HG02870 (cell line): ENCODE measurements around the gene ACKR2.

Experiments used
- ATAC-seq: cut with Tn5 transposase; IDR thresholded peaks from one replicate; pipeline ENCODE4 v1.9.1; 2021; ENCODE audit warnings: mild to moderate bottlenecking, moderate library complexity; ENCODE audit not compliant: unreplicated experiment

Gene ACKR2

DNA sequence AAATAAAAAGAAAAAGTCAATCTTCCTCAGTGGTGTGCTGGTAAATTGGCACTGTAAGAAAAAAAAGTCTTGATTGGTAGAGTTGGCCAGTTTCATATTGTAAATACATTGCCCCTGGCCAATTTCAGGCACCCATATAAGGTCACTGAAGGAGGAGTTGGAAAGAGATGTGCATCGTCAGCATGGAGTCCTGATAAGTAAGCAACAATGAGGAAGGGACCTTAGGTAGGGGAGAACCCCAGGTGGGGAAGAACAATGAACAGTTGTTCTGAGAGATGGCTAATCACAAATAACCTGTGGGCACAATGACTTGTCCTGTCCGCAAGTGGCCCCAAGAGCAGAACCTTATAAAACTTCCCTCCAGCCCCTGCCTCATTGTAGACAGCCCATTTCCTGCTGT, 75.1 kb downstream of the ACKR2 start:
- no peak for ATAC-seq

DNA sequence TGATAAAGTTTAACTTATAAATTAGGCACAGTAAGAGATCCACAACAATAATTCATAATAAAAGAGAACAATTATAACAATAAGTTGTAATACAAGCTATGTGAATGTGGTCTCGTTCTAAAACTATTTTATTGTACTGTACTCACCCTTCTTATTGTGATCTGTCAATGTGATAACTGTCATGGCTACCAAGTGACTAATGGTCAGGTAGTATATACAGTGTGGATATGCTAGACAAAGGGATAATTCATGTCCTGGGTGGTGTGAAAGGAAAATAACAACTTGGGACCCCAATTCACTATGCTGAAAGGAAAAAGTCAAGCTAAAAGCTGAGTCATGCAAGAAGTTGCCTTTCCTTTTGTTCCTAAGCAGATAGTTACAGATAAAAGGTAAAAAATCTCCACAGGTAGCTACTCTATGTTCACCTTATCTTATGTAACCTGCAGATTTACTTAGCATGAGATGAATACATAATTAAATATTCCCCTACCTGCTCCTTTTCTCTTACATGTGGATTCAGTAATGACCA, 77.1 kb downstream of the ACKR2 start:
- no peak for ATAC-seq

DNA sequence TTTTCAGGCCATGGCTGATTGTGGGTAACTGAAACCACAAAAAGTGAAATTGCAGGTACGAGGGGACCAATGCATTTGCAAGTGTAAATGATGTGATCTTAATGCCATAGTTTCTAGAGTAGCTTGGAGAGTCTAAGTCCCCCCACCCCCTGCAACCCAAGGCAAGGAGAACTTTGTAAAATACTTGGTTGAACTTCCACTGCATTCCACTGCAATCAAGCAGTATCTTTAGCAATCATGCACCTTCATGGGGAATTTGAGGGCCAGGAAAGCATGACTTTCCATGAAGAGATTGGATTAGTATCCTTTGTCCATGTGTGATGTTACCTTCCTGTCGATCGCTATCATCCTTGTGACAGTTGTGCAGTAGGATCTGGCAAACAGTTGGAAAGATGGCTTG, 77.8 kb downstream of the ACKR2 start:
- ATAC-seq: no peak

DNA sequence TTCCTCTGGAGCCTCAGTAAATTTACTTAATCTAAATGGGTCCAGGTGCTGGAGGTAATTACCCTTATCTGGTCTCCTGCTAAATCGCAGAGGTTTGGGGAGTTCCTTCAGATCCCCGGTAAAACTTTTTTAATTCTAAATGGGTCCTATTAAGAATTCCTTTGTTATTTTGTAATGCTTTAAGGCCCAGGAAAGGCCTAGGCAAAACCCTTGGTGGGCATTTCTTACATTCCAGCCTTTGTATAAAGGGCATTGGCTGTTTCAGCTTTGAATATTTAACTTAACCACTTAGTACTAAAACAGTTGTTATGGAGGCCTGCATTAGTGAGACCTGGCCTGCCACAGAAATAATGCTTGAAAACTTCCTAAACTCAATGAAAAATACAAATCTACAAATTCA, 81.8 kb downstream of the ACKR2 start:
- no peak for ATAC-seq

DNA sequence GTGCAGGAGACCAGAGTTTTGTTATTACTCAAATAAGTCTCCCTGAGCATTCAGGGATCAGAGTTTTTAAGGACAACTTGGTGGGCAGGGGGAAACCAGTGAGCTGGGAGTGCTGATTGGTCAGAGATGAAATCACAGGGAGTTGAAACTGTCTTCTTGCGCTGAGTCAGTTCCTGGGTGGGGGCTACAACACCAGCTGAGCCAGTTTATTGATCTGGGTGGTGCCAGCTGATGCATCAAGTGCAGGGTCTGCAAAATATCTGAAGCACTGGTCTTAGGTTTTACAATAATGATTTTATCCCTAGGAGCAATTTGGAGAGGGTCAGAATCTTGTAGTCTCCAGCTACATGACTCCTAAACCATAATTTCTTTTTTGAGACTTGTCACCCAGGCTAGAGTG, 82.9 kb downstream of the ACKR2 start:
- no peak for ATAC-seq

DNA sequence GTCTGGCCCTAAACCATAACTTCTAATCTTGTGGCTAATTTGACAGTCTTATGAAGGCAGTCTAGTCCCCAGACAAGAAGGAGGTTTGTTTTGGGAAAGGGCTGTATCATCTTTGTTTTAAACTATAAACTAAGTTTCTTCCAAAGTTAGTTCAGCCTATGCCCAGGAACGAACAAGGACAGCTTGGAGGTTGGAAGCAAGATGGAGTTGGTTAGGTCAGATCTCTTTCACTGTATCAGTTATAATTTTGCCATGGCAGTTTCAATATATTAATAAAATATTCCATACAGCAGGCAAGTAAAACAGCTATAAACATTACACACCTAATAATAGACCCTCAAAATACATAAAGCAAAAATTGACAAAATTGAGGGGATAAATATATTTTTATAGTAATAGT, 83.6 kb downstream of the ACKR2 start:
- no peak for ATAC-seq

DNA sequence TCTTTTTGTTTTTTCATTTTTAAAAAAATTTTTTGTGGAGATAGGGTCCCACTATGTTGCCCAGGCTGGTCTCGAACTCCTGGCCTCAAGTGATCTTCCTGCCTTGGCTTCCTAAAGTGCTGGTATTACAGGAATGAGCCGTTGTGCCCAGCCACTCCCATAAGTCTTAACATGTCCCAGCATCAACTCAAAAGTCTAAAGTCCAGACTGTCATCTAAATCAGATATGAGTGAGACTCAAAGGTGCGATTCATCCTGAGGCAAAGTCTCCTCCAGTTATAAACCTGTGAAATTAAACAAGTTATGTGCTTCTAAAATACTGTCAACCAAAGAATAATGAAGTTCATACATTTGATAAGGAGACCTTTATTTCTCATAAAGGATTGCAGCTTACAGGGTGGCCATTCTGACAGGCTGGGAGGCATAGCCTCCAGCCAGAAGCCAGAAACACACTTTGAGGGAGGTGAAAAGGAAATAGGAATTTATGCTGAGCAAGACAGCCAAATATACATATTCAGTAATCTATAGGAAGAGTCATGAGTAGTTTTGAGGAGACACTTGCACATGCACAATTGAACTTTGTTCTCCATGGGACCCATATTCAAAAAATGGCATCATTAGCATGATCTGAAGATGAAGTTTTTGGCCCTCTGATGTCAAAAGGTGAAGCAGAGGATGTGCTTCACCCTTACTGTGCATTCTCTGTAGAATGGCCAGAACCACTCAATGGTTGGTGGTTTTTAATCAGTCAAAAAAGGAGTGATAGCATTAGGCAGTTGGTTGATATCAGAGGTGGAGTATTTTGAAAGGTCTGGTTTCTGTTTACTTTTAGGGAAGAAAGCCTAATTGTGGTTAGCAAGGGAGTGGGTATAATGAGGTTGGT, 85.7 kb downstream of the ACKR2 start:
- ATAC-seq: no peak

DNA sequence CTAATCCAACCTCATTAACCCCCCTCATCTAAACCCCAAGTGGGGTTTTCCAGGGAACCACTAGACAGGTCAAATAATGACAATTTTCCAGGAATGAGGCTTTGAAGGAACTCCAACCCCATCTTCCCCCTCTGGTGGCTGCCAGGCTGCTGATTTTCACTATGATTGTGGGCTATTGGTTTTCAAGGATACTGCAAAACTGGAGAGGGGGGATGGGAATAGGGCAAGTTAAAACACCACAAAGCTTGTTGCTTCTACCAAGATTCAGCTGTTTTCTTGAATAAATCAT, 86.3 kb downstream of the ACKR2 start:
- no peak for ATAC-seq

DNA sequence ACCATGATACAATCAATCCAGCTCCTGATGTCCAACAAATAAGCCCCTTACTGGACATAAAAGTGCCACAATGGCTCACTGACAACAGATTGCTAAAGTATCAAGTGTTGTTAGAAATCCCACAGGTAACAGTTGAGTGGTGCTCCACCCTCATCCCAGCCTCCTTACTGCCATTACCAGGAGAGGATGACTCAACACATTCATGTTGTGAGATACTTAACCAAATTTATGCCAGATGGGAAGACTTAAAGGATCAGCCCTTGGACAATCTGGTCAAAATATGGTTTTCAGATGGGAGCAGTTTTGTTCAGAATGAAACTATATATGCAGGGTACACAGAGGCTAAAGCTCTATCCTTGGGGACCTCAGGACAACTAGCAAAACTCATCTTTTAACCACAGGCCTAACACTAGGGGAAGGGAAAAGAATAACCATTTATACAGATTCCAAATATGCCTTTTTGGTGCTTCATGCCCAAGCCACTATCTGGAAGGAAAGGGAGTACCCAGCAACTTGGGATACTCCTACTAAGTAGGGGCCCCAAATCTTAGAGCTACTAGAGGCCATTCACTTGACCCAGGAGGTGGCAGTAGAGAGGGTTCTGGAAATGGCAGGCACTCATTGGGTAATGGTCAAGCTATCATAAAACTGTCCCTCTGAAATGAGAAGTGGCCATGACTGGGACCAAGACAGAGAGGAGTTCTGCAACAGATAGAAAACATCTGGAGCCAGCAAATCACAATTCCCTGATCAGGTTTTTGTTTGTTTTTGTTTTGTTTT, 89.8 kb downstream of the ACKR2 start:
- no peak for ATAC-seq

DNA sequence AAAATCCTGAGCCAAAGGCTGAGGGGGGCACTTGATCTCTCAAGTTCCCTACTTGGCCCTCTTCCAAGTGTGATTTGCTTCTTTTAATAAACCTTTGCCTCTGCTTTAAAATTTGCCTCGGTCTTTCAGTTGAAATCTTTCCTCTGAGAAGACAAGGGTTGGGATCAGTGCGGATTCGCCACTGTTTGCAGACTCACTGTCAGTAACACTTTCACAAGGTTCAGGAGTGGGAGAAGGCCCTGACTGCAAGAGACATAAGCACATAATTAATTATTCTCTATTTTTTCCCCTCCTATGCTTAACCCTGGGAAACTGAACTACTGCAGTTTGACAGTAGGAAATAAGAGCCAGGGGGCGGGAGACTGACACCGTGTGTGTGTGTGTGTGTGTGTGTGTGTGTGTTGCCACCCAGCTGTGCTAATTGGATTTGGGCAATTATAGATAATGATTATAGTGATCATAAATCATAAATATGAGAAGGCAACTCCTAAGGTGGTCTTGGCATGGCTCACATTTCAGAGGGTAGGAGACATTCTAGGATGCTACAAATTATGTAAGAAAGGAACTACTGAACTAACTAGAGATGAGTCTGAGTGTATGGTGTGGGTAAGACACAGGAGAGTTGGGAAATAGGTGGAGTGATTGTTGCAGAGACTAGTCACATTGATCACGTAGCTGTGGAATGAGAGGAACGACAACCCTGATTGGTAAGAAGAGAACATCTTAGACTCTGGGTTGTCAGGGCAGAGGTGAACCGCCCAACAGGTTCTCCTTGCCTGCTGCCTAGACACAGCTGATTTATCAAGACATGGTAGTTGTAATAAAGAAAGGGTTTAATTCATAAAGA, 91.2 kb downstream of the ACKR2 start:
- no peak for ATAC-seq

DNA sequence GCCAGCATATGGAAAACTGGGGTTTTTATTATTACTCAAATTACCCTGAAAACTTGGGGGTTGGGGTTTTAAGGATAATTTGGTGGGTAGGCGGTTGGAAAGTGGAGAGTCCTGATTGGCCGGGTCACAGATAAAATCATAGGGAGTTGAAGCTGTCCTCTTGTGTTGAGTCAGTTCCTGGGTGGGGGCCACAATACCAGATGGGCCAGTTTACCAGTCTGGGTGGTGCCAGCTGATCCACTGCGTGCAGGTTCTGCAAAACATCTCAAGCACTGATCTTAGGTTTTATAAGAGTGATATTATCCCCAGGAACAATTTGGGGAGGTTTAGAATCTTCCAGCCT, 91.8 kb downstream of the ACKR2 start:
- no peak for ATAC-seq

DNA sequence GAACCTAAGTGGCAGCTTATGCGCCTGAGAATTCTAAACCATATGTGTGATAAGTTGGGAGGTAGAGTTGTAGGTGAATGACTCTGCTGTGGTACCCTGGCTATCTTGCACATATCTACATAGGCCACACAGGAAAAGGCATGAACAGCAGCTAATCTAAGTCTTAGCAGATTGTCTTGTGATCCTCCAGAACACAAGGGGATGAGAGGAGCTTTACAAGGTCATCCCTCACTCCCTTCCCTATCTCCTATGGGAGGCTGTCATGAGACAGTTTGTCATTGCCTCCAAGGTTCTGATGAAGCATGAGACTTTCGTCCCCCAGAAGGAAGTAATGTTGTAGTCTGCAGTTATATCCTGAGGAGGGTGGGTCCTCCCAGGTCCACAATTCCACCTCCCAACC, 93.0 kb downstream of the ACKR2 start:
- ATAC-seq: no peak

DNA sequence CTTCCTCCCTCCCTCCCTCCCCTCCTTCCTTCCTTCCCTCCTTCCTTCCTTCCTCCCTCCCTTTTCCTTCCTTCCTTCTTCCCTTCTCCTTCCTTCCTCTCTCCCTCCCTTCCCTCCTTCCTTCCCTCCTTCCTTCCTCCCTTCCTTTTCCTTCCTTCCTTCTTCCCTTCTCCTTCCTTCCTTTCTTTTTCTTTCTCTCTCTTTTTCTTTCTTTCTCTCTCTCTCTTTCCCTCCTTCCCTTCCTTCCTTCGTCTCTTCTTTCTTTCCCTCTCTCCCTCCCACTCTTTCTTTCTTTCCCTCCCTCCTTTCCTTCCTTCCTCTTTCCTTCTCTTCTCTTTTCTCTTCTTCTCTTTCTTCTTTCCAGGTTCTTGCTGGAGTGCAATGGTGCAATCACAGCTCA, 94.8 kb downstream of the ACKR2 start:
- ATAC-seq: no peak

DNA sequence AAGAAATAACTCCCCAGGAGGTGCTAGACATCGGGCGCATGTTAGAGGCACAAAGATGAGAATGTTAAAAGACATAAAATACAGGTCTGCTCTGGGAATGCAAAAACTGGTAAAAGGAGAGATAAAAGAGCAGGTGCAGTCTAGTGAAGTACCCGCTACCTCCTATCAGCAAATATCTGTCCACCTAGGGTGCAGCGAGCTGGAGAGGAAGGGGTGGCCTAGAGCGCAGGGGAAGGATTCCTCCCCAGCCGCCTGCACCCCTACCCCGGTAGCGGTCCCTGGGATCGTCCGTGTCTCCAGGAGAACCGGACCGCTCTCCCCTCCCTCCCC, 96.5 kb downstream of the ACKR2 start:
- no peak for ATAC-seq

DNA sequence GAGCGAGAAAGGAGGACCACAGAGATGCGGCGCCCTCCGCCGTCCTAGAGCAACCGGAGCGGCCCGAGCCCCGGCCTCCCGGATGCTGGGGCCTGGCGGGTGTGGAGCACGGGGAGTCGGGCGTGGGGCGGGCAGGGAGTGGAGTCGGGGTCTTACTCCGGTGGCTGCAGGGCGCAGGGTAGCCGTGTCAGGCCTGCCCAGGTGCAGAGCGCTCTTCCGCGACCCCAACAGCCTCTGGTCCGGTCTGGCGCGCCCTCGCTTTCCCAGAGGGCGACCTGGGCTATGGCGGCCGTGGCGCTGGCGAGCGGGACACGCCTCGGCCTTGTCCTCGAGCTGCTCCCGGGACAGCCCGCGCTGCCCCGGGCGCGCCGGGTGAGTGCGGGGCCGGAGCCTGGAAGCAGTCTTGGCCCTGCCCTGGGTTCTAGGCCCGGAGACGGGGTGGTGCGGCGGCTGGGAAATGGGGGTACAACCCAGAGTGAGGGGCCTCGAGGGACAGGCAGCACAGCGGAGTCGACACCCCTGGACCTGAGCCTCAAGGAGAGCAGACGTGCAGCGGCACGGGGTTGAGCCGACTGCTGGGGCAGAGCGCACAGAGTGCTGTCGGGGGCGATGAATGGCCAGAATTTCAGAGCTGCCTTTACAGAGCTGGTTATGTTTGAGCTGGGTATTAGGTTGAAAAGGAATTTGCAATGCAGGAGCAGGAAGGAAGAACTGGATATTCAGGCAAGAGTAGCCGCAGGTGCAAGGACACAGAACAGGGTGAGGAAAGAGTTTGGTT, 97.0 kb downstream of the ACKR2 start, which contains the start of gene ZNF662:
ZNF662 (plus strand) TSS at position 73 of the 778 bp plus-strand sequence. CDS start 1,973 bp downstream, outside the sequence.
- no peak for ATAC-seq

DNA sequence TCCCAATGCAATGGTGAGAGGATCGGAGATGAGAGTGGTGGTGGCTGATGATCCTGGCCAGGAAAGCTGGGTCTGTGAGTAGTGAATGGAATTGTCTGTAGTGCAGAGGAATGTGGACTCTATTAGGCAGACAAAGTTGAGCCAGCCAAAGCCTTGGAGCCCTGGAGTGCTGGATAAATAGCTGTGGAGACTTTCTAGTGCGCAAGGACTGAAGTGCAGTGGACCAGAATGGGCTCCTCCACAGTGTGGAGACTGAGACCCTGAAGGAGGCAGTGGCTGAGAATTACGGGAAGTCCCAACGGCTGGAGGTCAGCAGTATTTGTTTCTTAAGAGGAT, 97.6 kb downstream of the ACKR2 start:
- ATAC-seq: no peak

DNA sequence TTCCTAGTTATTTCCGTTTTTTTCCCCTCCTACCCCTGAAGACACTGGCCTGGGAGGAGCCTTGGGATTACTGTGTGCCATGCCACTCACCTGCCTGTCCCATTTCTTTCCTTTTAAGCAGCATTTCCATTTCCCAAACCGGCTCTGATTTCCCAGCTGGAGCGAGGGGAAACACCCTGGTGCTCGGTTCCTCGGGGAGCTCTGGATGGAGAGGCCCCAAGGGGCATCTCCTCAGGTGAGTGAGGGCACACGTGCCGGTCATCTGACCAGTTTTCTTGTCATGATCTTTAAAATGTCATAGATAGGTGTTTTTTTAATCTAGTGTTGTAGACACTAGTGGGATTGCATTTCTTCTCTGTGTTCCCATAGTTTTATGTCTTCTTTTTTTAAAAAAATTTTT, 99.4 kb downstream of the ACKR2 start:
- no peak for ATAC-seq

DNA sequence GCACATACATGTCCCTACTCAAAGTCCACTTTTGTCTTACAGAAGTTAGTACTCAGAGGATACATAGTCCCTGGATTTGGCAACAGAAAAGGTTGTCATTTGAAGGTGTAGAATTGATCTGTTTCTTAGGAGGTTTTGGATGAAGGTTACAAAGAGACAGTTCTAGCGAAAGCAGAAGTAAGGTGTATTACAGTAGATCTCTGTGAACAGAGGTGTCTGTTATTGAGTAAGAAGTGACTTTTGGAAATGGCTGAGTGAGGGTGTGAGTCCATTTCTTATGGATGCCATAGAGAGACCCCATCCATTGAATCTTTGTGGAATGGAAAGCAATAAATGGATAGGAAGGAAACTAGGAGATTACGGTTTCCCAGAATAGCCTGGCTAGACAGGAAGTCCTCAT, 102.3 kb downstream of the ACKR2 start:
- ATAC-seq: no peak

DNA sequence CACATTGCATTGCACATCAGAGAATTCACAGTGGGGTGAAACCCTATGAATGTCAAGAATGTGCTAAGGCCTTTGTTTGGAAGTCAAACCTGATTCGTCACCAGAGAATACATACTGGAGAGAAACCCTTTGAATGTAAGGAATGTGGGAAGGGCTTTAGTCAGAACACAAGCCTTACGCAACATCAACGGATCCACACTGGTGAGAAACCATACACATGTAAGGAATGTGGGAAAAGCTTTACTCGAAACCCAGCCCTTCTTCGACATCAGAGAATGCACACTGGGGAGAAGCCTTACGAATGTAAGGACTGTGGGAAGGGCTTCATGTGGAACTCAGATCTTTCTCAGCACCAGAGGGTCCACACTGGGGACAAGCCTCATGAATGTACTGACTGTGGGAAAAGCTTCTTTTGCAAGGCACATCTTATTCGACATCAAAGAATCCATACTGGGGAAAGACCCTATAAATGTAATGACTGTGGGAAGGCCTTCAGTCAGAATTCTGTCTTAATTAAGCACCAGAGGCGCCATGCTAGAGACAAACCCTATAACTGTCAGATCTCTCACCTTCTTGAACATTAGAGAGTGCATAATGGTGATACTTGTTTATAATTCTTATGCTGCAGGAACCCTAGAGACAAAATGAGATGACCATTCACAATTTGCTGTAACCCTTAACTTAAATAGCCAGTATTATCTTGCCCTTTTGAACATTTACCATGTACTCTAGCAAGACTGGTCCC, 105.7 kb downstream of the ACKR2 start:
- no peak for ATAC-seq
